Measurements from ENCODE around the gene NREP.

DNA sequence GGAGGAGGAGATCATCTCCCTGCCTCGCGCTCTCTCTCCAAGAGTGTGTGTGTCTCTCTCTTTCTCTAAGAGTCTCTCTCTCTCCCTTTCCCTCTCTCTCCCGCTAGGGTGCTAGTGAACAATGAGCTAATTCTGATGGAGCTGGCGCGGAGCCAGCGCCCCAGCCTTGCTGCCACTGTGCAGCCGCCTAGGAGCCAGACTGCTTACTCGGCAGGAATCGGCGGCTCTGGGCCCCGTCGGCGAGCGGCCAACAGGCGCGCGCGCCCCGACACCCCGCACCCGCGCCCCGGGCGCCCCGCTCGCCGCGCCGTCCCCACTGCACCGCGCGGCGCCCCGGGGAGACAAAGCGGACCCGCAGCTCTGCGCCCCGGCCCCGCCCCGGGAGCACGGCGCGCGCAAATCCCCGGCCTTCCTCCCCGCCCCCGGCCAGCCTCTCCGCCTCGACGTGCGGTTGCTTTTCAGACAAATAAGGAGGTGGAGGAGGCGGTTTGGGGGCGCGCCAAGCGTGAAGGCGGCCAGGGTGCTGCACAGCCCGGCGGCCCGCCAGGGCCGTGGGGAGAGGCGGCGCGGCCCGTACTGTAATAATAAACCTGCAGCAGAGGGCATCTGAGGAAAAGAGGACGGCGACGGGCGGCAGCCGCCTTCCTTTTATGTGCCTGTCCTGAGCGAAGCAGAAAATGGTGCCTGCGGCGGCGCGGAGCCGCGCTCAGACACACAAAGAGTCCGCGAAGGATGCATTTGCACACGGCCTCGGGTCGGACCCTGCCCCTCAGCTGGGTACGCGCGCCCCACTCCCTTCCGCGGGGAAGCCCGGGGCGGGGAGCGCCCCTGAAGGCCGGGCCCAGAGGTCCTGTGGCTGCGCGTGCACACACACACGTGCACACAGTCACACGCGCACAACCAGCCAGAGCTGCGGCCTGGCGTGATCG is 625 bp upstream of the NREP start:
- TF ChIP-seq, protein P1, sequence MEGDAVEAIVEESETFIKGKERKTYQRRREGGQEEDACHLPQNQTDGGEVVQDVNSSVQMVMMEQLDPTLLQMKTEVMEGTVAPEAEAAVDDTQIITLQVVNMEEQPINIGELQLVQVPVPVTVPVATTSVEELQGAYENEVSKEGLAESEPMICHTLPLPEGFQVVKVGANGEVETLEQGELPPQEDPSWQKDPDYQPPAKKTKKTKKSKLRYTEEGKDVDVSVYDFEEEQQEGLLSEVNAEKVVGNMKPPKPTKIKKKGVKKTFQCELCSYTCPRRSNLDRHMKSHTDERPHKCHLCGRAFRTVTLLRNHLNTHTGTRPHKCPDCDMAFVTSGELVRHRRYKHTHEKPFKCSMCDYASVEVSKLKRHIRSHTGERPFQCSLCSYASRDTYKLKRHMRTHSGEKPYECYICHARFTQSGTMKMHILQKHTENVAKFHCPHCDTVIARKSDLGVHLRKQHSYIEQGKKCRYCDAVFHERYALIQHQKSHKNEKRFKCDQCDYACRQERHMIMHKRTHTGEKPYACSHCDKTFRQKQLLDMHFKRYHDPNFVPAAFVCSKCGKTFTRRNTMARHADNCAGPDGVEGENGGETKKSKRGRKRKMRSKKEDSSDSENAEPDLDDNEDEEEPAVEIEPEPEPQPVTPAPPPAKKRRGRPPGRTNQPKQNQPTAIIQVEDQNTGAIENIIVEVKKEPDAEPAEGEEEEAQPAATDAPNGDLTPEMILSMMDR (IDR thresholded peaks at IDR 0.05): no peak
- TF ChIP-seq POLR2A (IDR thresholded peaks at IDR 0.05) (no peak), POLR2AphosphoS5 (IDR thresholded peaks at IDR 0.05; ENCODE audit: insufficient read depth in 1 of 2, low read depth in 1 of 2) (peak in 1 of 2 donors; percentile 73)
